K562 (cell line): ENCODE data around the gene UBXN2A. TPM values are rescaled to one million over a fixed set of nuclear protein-coding genes. Genes with fewer than 3 reads are reported as not detected.

Source experiments
- BCL6 ChIP-seq: fragments of 250-450 bp; sonication (Bioruptor Pico); IDR thresholded peaks from 2 replicates; pipeline ENCODE4 v1.4.0; 2020
- CBFB ChIP-seq: sonication (generic); formaldehyde crosslinking; IDR thresholded peaks from 2 replicates; pipeline ENCODE4 v1.4.0; 2020; ENCODE audit warnings: mild to moderate bottlenecking, missing genetic modification reagents
- DPF2 ChIP-seq: fragments of 450-650 bp; IDR thresholded peaks from 2 replicates; pipeline ENCODE4 v1.6.1; 2016
- E2F1 ChIP-seq: sonication (generic); formaldehyde crosslinking; IDR thresholded peaks from 2 replicates; pipeline ENCODE4 v1.8.1; 2023; ENCODE audit warnings: mild to moderate bottlenecking, missing genetic modification reagents, moderate library complexity
- FOSL1 ChIP-seq: fragments of 200-800 bp; sonication (Bioruptor generic); conservative IDR thresholded peaks from 2 replicates; pipeline ENCODE4 v1.6.1; 2016; ENCODE audit warnings: missing genetic modification characterization, missing compliant biosample characterization
- GABPB1 ChIP-seq: sonication (generic); formaldehyde crosslinking; IDR thresholded peaks from 2 replicates; pipeline ENCODE4 v1.8.0; 2022; ENCODE audit warnings: mild to moderate bottlenecking, missing genetic modification reagents
- HNRNPL ChIP-seq: fragments of 200-400 bp; formaldehyde crosslinking; IDR thresholded peaks from 2 replicates; pipeline ENCODE4 v1.6.1; 2017; ENCODE audit warnings: low read depth, mild to moderate bottlenecking, low read length
- MBD2 ChIP-seq: sonication (generic); IDR thresholded peaks from 2 replicates; pipeline ENCODE4 v1.6.1; 2016; ENCODE audit warnings: low read depth, borderline replicate concordance
- MTA3 ChIP-seq: fragments of 450-650 bp; formaldehyde crosslinking; IDR thresholded peaks from 2 replicates; pipeline ENCODE4 v1.6.1; 2017; ENCODE audit warnings: mild to moderate bottlenecking, borderline replicate concordance
- NCOR1 ChIP-seq: fragments of 450-650 bp; IDR thresholded peaks from 2 replicates; pipeline ENCODE4 v1.6.1; 2016; ENCODE audit warnings: mild to moderate bottlenecking, moderate library complexity
- PML ChIP-seq: IDR thresholded peaks from 2 replicates; pipeline ENCODE4 v1.6.1; 2012; ENCODE audit warnings: low read length, inconsistent platforms
- STAT5B ChIP-seq: fragments of 250-450 bp; sonication (Bioruptor Pico); IDR thresholded peaks from 2 replicates; pipeline ENCODE4 v1.8.0; 2021; ENCODE audit warnings: mild to moderate bottlenecking, inconsistent platforms
- SUPT5H ChIP-seq: fragments of 450-650 bp; IDR thresholded peaks from 2 replicates; pipeline ENCODE4 v1.6.1; 2016
- TAL1 ChIP-seq: fragments of 450-650 bp; IDR thresholded peaks from 2 replicates; pipeline ENCODE4 v1.6.1; 2016; ENCODE audit warnings: mild to moderate bottlenecking
- TBP ChIP-seq: optimal IDR thresholded peaks from 2 replicates; pipeline ENCODE3; 2011; ENCODE audit warnings: low read depth, low read length, improper control_type of control experiment
- XRCC5 ChIP-seq: fragments of 200-400 bp; formaldehyde crosslinking; IDR thresholded peaks from 2 replicates; pipeline ENCODE4 v1.6.1; 2017; ENCODE audit warnings: low read depth, mild to moderate bottlenecking, low read length
- ZBTB33 ChIP-seq: sonication (generic); formaldehyde crosslinking; IDR thresholded peaks from 2 replicates; pipeline ENCODE4 v1.8.1; 2023; ENCODE audit warnings: mild to moderate bottlenecking, missing genetic modification reagents
- ZNF121 ChIP-seq: sonication (generic); formaldehyde crosslinking; conservative IDR thresholded peaks from 2 replicates; pipeline ENCODE4 v1.8.0; 2022; ENCODE audit warnings: missing genetic modification reagents
- ZNF197 ChIP-seq: fragments of 200-800 bp; sonication (Bioruptor generic); IDR thresholded peaks from 2 replicates; pipeline ENCODE4 v1.6.1; 2016; ENCODE audit warnings: low read depth, missing genetic modification characterization, missing compliant biosample characterization
- ZNF398 ChIP-seq: fragments of 250-450 bp; sonication (Bioruptor Pico); IDR thresholded peaks from 2 replicates; pipeline ENCODE4 v1.8.0; 2021; ENCODE audit warnings: moderate library complexity, mild to moderate bottlenecking, inconsistent platforms
- ZNF696 ChIP-seq: fragments of 250-450 bp; sonication (Bioruptor Pico); conservative IDR thresholded peaks from 2 replicates; pipeline ENCODE4 v1.4.0; 2020; ENCODE audit warnings: mild to moderate bottlenecking, moderate library complexity
- ZNF740 ChIP-seq, 3 experiments: fragments of 200-800 bp in 1 of 3; sonication (Bioruptor generic) in 1 of 3; sonication (generic) in 1 of 3; formaldehyde crosslinking in 1 of 3; IDR thresholded peaks; 2 replicates each; pipeline versions ENCODE4 v1.6.1 to v1.8.0; 2016 to 2022; ENCODE audit warnings: mild to moderate bottlenecking in 2 of 3, missing compliant biosample characterization in 2 of 3, missing genetic modification characterization in 2 of 3, missing genetic modification reagents in 1 of 3
- ZNF766 ChIP-seq: fragments of 200-800 bp; sonication (Bioruptor generic); conservative IDR thresholded peaks from 2 replicates; pipeline ENCODE4 v1.6.1; 2016; ENCODE audit warnings: missing genetic modification characterization, missing compliant biosample characterization
- polyA plus RNA-seq, 8 experiments: library from polyadenylated mRNA; depleted of rRNA in 4 of 8; stranded (reverse) in 5 of 8; unstranded in 3 of 8; fragments of >200 nt; fragmentation: Nextera tagmentation in 2 of 8; fragmentation: Illumina TruSeq in 1 of 8; extraction: Ambion mirVana in 2 of 8; extraction: Trizol in 1 of 8; gene quantifications; 2 replicates each; pipeline versions ENCODE4 v1.2.1 to v1.2.3, GENCODE V29; 2011 to 2014; ENCODE audit warnings: inconsistent platforms in 1 of 8, missing spikeins in 1 of 8
- total RNA-seq, 7 experiments: library from RNA; depleted of rRNA in 6 of 7; stranded (reverse); fragments of >200 nt in 6 of 7; fragmentation: Illumina TruSeq in 2 of 7; extraction: Trizol in 2 of 7; gene quantifications; 2 replicates each; pipeline versions ENCODE4 v1.2.1 to v1.2.3, GENCODE V29; 2011 to 2021; ENCODE audit warnings: low replicate concordance in 1 of 7

Gene UBXN2A
- total and polyA plus RNA-seq, 9 of the 15 experiments (the other 6 are each of a cell fraction or from before 2014, with no cell fraction given), result 3.4 to 25.6 (median 16.0) TPM

- TF ChIP-seq ZNF696 (no peak), ZNF766 (CRISPR knock-in tag) (peak; percentile 43; the same call in 1 of the 2 replicates), HNRNPL (no peak), NCOR1 (peak; percentile 39; the same call in 1 of the 2 replicates), ZNF197 (CRISPR knock-in tag) (peak; percentile 59; the same call in 1 of the 2 replicates), MTA3 (peak; percentile 92), XRCC5 (peak; percentile 93), TAL1 (no peak), MBD2 (peak; percentile 51; the same call in 1 of the 2 replicates), PML (peak; percentile 88), CBFB (CRISPR knock-in tag) (peak; percentile 81; the same call in 1 of the 2 replicates), BCL6 (CRISPR knock-in tag) (no peak), GABPB1 (CRISPR knock-in tag) (peak; percentile 85), E2F1 (CRISPR knock-in tag) (peak; percentile 43), ZNF398 (CRISPR knock-in tag) (no peak), STAT5B (CRISPR knock-in tag) (no peak), ZNF740 (CRISPR knock-in tag; IDR thresholded peaks at IDR 0.05) (no peak), ZNF740 (tag; IDR thresholded peaks at IDR 0.05) (no peak), SUPT5H (peak; percentile 93), DPF2 (no peak), FOSL1 (peak; percentile 42; the same call in 1 of the 2 replicates), ZBTB33 (CRISPR knock-in tag) (peak; percentile 83), TBP (peak; percentile 79), ZNF121 (CRISPR knock-in tag) (no peak)
Observed at GRCh38 chr2:23926750-23927571, 13.3 kb upstream of the UBXN2A start, which contains the start of gene ATAD2B (continued).
